Breast epithelium (tissue), 3 donors: ENCODE data around the gene CCDC148.

Source experiments
- CTCF ChIP-seq, 3 donors: fragments of 450-650 bp; IDR thresholded peaks; one replicate each; pipeline ENCODE4 v1.5.1; 2016 to 2017; ENCODE audit warnings: antibody characterized with exemption in 3 of 3, mild to moderate bottlenecking in 3 of 3, moderate library complexity in 3 of 3
- POLR2A ChIP-seq: fragments of 450-650 bp; IDR thresholded peaks from one replicate; pipeline ENCODE4 v1.6.1; 2016; ENCODE audit warnings: antibody characterized with exemption, mild to moderate bottlenecking, moderate library complexity
- POLR2AphosphoS5 ChIP-seq, 3 donors: sonication (generic); formaldehyde crosslinking; IDR thresholded peaks; one replicate each; pipeline ENCODE4 v1.6.1; 2017; ENCODE audit warnings: antibody characterized with exemption in 3 of 3

- TF ChIP-seq CTCF (IDR thresholded peaks at IDR 0.05), result no peak
- no peak for TF ChIP-seq POLR2A
- no peak for TF ChIP-seq POLR2AphosphoS5 (IDR thresholded peaks at IDR 0.05)
These were observed 205.2 kb downstream of the CCDC148 start for GRCh38 chr2:158251356-158251755.
